ENCODE data around the gene KRIT1.
A peak's percentile ranks its signal among the peaks of the same experiment; 100 is the strongest.
"Not testable (repeated sequence)": the region's sequence is repeated elsewhere in the genome, so short reads cannot be mapped to it uniquely, and the experiment has no call there.

KRIT1 gene

GRCh38 chr7:92255308-92255707 is 9.6 kb upstream of the KRIT1 start:
- Mint-ChIP-seq H3K9me3 (peaks cover 13% of the 10 kb centered on the region), H3K27me3 (ENCODE audit: low read depth) (no peaks in the 10 kb centered on the region)
- TF ChIP-seq CTCF (IDR thresholded peaks at IDR 0.05; ENCODE audit: unreplicated experiment in 3 of 3), result no peak

GRCh38 chr7:92254800-92255199 is 9.1 kb upstream of the KRIT1 start:
- H3K27me3 Mint-ChIP-seq (ENCODE audit: low read depth); H3K4me1 Mint-ChIP-seq; H3K27ac Mint-ChIP-seq; H3K4me3 Mint-ChIP-seq; H3K9me3 Mint-ChIP-seq: not testable (repeated sequence)
- H3K36me3 Mint-ChIP-seq (ENCODE audit: low read depth), result peaks cover 38% of the 10 kb centered on the region

More at GRCh38 chr7:92255308-92255707, 9.6 kb upstream of the KRIT1 start:
- Mint-ChIP-seq H3K27ac (no peak overlapping the region), H3K4me3 (no peak overlapping the region), H3K36me3 (ENCODE audit: low read depth) (peaks cover 43% of the 10 kb centered on the region), H3K4me1 (no peaks in the 10 kb centered on the region)

GRCh38 chr7:92253251-92253650 is 7.5 kb upstream of the KRIT1 start:
- Mint-ChIP-seq H3K27me3 (ENCODE audit: low read depth) (no peaks in the 10 kb centered on the region), H3K27ac (no peak overlapping the region)

GRCh38 chr7:92251181-92251580 is 5.5 kb upstream of the KRIT1 start:
- peaks cover 5% of the 10 kb centered on the region for H3K9me3 Mint-ChIP-seq
- H3K4me3 Mint-ChIP-seq, result no peak overlapping the region
- TF ChIP-seq CTCF (IDR thresholded peaks at IDR 0.05; ENCODE audit: unreplicated experiment in 3 of 3), result no peak
- peaks cover 18% of the 10 kb centered on the region for H3K4me1 Mint-ChIP-seq
- no peaks in the 10 kb centered on the region for H3K27me3 Mint-ChIP-seq (ENCODE audit: low read depth)
- peaks cover 30% of the 10 kb centered on the region for H3K36me3 Mint-ChIP-seq (ENCODE audit: low read depth)
- no peak overlapping the region for H3K27ac Mint-ChIP-seq

More at GRCh38 chr7:92253251-92253650, 7.5 kb upstream of the KRIT1 start:
- no peak overlapping the region for H3K4me3 Mint-ChIP-seq
- peaks cover 30% of the 10 kb centered on the region for H3K36me3 Mint-ChIP-seq (ENCODE audit: low read depth)
- H3K9me3 Mint-ChIP-seq, result peaks cover 5% of the 10 kb centered on the region
- TF ChIP-seq CTCF (IDR thresholded peaks at IDR 0.05; ENCODE audit: unreplicated experiment in 3 of 3), result no peak
- peaks cover 3% of the 10 kb centered on the region for H3K4me1 Mint-ChIP-seq

- Mint-ChIP-seq H3K27ac (no peak overlapping the region), H3K27me3 (ENCODE audit: low read depth) (no peaks in the 10 kb centered on the region), H3K36me3 (ENCODE audit: low read depth) (peaks cover 30% of the 10 kb centered on the region), H3K9me3 (peaks cover 5% of the 10 kb centered on the region), H3K4me3 (no peak overlapping the region), H3K4me1 (peaks cover 21% of the 10 kb centered on the region)
- no peak for TF ChIP-seq CTCF (IDR thresholded peaks at IDR 0.05; ENCODE audit: unreplicated experiment in 3 of 3)
Observed at GRCh38 chr7:92250603-92251002, 4.9 kb upstream of the KRIT1 start.

GRCh38 chr7:92246360-92247101 is 817 bp upstream of the KRIT1 start:
- no peak for TF ChIP-seq CTCF (IDR thresholded peaks at IDR 0.05; ENCODE audit: unreplicated experiment in 3 of 3)
- Mint-ChIP-seq H3K9me3 (no peaks in the 10 kb centered on the region), H3K27me3 (ENCODE audit: low read depth) (no peaks in the 10 kb centered on the region), H3K36me3 (ENCODE audit: low read depth) (peaks cover 10% of the 10 kb centered on the region), H3K27ac (peak overlapping the region; percentile 95 to 99 (median 97)), H3K4me3 (peak overlapping the region; percentile 89 to 99 (median 99)), H3K4me1 (peaks cover 45% of the 10 kb centered on the region)
